ENCODE results near the gene CCR7. TPM values are rescaled to one million over a fixed set of nuclear protein-coding genes. Genes with fewer than 3 reads are reported as not detected.

The CCR7 gene
- 1 to 10 TPM in 1 of 9 donors, under 1 TPM in 5, not detected in 3; 0.09 to 2.2 (median 0.23) TPM for total RNA-seq
- under 1 TPM; 0.15 to 0.35 TPM for polyA plus RNA-seq
- long read RNA-seq, donor 1, result 0 reads
- long read RNA-seq, donor 2, partial matches to known transcripts, result 0 of 1 reads
- long read RNA-seq, donor 2, other reads (novel, unspliced or antisense), result 1 of 1 reads
- long read RNA-seq, donor 3, result 0 reads

GRCh38 chr17:40564883-40565768 lies at the start of gene CCR7:
CCR7 (minus strand) TSS chr17:40565472; CDS start chr17:40565409, 63 bp downstream.
- no peak for ATAC-seq
- peak within 1 kb of the TSS in 1 of 12 donors; percentile 48 for H3K4me3 ChIP-seq
- TF ChIP-seq CTCF (IDR thresholded peaks at IDR 0.05) (no peak), POLR2A (IDR thresholded peaks at IDR 0.05) (no peak)
- 74 to 79% (median 77%) methylated on average over 12 of the region's 12 CpGs for WGBS, 4 donors
- intact Hi-C loops (cut with DNase I), result loop anchor here in 8 of 10 donors (5.0 to 10.0 kb wide), 6 partner anchors 88 to 208 kb away; partner anchors contain the start of genes GJD3 (in 2 of the 8) and IGFBP4 (in 1 of the 8)
- H3K9me3 ChIP-seq, result peaks cover 0 to 10% (median 3%) of the 10 kb centered on the region in 12 donors
- DNase-seq, result no peak
- H3K36me3 ChIP-seq, result no peaks in the 10 kb centered on the region
- H3K27me3 ChIP-seq, result peaks cover 0 to 10% (median 0%) of the 10 kb centered on the region in 9 donors
- H3K27ac ChIP-seq, result peak within 1 kb of the TSS in 1 of 12 donors; percentile 52
- H3K4me1 ChIP-seq, result peaks cover 0 to 24% (median 6%) of the 10 kb centered on the region in 12 donors

- intact Hi-C loops (cut with DNase I), result loop anchor here in 7 of 10 donors (5.0 to 10.0 kb wide), 4 partner anchors 178 to 1050 kb away; partner anchors contain the start of gene KRT28 (in 1 of the 7)
- peak in 1 of 4 donors; percentile 18 for ATAC-seq
- Histone ChIP-seq H3K4me3 (no peak overlapping the region), H3K36me3 (no peaks in the 10 kb centered on the region), H3K27ac (peak overlapping the region in 1 of 12 donors; percentile 32), H3K4me1 (peaks cover 0 to 17% (median 0%) of the 10 kb centered on the region in 12 donors), H3K27me3 (peaks cover 0 to 47% (median 4%) of the 10 kb centered on the region in 9 donors), H3K9me3 (no peaks in the 10 kb centered on the region)
- 73 to 81% (median 76%) methylated on average over 11 to 13 of the region's 13 CpGs for WGBS, 4 donors
- TF ChIP-seq POLR2A (IDR thresholded peaks at IDR 0.05), result no peak
- no peak for TF ChIP-seq CTCF (IDR thresholded peaks at IDR 0.05)
- DNase-seq, result no peak
Observed at GRCh38 chr17:40614431-40615067, 49.3 kb upstream of the CCR7 start.

GRCh38 chr17:40613467-40614154 lies 48.3 kb upstream of the CCR7 start:
- peaks cover 0 to 45% (median 4%) of the 10 kb centered on the region in 9 donors for H3K27me3 ChIP-seq
- WGBS, 4 donors, result 84 to 89% (median 87%) methylated on average over 5 of the region's 5 CpGs
- TF ChIP-seq CTCF (IDR thresholded peaks at IDR 0.05) (no peak), POLR2A (IDR thresholded peaks at IDR 0.05) (no peak)
- ATAC-seq (no peak), DNase-seq (no peak)
- peak overlapping the region in 1 of 12 donors; percentile 53 for H3K27ac ChIP-seq
- no peaks in the 10 kb centered on the region for H3K36me3 ChIP-seq
- intact Hi-C loops (cut with DNase I), result loop anchor here in 2 of 10 donors (10.0 kb wide), 2 partner anchors 941 to 1051 kb away; no protein-coding TSS in a partner anchor
- H3K4me3 ChIP-seq, result no peak overlapping the region
- peaks cover 0 to 12% (median 0%) of the 10 kb centered on the region in 12 donors for H3K4me1 ChIP-seq
- no peaks in the 10 kb centered on the region for H3K9me3 ChIP-seq
